NCI-H146 (cell line): ENCODE data around the gene HOXB8.

Experiments used
- DNase-seq: peaks from one replicate; lab custom pipeline; 2025; lab: John Stamatoyannopoulos, UW

HOXB8 gene

DNA sequence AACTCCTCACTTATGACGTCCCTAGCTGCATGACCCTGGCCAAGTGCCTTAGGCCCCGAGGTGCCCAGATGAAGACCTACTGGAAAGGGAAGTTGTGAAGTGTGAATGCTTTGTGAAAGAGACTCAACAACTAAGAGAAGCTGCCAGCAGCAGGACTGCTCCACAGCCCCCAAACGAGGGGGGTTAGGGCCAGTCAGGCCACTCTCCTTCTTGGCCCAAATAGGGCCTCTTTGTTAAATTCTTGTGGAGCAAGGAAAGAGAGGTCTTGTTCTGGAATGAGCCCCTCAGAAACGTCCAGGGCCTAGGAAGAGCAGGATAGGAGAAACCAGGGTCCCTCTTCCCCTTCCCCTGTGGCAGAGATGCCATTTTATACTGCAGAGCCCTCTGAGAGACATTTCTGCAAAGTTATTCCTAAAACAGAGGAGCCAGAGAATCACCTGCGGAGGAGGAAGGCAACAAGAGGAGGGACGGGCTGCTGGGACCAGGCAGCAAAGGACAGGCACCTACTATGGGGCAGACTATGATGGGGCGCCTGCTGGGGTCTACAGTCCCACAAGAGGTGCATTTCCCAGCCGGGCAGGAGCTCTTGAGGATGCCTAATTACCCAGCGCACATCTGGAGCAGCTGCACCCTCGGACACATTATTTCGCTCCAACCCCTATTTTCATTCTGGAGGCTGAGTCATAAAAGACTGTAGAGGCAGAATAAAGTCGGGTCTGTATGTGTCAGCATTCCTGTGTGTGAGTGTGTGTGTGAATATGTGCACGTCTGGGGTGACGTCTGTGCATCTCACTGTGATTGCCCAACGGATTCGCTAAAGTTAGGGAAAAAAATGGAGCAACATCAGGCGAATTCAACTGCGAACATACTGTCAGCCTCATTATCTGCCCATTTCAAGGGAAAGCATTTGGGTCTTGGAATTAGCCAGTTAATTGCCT lies 22.5 kb upstream of the HOXB8 start:
- DNase-seq, result no peak

DNA sequence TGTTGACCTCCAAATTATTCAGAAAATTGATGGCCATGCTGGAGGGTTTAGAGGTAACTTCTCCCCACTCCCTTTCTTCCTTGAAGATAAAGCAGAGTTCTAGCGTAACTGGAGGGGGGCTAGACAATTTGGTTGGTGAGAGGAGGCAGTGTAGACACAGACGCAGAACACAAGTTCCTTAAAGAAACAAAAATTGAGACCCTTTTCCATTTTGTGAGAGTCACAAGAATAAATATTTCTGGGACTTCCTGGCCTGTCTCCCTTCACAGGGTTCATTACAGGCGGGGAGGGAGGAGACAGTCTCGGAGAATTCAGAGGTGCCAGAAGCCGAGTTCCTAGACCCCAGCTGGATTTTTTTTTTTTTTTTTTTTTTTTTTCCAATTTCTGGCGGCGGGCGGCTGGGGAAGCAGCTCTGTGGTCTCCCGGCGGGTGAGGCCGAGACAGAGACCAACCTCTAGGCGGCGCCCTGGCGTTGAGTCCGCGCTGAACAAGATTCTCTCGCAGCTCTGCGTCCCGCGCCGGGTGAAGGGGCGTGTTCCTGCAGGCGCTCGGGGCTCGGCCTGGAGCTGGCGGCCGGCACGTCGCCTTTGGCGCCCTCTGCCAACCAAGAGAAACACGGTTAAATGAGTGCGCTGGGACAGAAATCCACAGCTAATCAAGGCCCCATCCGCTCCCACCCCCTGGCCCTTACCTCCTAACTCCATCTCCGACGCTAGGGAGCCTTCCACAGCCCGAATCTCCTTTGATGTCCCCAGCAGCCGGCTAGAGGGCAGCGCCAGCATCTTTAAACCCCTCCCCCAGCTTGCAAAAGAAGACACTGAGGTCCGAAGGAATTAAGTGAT lies 21.3 kb upstream of the HOXB8 start:
- peak; percentile 80 for DNase-seq

DNA sequence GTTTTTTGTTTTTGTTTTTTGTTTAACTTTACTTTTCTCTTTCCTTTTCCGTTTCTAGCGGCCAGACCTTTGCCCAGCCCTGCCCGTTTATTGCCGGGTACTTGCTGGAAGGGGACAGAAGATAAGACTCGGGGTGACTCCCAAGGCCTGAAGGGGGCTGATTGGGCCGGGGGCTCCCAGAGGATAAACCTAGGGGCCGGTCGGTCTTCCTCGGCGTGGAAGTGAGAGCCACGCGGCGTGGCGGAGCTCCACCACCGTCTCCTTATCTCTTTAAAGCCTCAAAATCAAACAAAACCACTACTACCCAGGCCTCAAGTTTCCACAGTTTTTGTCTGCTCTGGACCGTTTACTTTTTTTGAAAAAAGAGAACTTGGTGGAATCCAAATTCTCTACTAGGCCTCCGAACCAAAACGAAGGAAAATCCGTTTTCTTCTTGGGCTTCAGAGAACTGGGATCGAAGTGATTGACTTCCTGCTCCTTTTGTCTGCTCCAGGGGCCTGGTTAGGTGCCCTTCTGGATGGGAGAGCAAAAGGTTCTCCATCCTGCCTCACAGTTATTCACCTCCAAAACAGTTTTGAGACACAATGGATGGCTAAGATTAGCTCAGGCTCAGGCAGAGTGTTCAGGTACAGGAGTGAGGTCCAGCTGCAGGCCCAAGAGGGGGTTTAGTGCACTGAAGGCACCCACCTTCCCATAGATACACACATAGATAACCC lies 19.6 kb upstream of the HOXB8 start:
- no peak for DNase-seq

DNA sequence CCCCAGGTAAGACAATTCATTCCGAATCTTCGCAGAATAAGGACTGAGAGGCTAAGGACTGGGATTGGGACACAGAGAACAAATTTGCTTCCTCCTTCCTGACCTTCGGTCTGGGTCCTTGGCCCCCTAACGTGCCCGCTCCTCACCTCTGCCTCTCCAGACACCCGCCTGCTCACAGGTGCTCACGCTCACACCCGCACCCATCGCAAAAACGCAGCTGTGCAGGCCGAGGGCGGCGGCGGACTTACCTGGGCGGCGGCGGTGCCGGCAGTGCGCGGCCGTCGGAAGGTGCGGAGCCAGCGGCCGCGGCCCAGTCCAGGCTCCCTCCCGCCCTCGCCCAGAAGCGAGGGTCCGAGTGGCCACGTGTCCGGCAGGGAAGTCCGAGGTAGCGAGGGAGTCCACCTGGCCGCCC lies 18.2 kb upstream of the HOXB8 start:
- DNase-seq, result no peak

DNA sequence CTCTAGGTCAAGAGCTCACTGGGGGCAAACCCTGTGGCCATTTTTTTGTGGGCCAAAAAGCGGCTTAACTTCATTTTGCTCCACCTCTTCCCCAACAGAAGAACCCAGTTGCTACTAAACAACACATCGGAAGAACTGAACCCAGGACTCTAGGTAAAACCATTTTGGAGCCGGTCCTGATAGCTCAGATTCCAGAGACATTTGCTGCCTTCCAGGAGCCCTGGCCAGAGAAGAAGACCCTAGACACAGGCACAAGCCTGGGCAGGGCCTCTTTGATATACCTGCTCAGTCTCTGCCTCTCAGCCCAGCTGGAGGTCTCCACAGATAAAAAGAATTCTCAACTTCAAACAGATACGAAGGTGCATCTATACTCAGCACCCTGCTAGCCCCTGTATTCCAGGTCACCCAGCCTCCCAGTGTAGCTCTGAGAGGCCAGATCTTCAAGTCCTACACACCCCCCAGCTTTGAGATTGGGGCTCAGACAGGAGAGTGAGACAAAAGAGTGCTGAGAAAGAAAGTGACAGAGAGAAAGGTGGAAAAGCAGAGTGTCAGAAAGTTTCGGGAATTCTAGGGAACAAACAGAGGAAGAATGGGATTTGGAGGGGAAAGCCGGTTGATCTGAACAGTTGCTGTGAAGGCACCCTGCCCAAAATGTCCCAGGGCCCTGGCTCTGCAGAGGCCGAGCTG lies 17.6 kb upstream of the HOXB8 start:
- DNase-seq, result no peak

DNA sequence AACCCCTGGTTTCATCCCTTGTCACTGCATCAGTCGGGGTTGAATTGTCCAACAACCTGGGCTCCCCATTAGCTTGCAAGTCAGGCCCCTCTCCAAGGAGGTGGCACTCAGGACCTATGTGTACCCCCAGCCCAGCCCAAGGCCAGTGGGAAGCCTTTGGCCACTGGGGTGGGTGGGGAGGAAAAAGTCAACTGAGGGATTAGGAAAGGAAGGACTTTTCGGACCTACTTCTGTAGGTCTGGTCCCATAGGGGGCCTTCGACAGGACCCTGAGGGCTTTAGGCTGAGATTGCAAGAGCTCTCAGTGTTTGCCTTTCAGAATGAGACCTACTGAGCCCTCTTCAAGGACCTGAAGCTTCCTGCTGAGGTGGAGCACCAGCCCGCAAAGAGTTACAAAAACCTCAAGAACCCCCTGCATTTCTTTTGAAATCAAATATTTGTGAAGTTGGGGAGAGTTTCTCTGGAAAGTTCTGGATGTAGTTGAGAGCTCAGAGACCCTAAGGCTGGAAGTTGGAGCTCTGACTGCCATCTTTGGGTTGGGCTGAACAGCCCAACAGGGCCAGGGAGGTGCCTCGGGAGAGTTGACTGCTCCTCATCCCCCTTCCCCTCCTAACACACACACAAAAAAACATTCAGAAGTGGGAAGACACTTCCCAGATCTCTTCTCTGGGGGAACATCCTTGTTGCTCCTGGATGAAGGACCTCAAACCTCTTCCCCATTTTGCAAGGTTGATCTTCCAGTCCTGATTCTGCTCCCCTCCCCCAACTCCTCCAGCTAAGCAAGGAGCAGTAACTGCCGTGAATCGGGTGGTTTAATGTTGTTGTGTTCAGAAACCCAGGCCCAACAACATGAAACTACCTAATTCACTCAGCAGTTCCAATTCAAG lies 16.8 kb upstream of the HOXB8 start:
- no peak for DNase-seq

DNA sequence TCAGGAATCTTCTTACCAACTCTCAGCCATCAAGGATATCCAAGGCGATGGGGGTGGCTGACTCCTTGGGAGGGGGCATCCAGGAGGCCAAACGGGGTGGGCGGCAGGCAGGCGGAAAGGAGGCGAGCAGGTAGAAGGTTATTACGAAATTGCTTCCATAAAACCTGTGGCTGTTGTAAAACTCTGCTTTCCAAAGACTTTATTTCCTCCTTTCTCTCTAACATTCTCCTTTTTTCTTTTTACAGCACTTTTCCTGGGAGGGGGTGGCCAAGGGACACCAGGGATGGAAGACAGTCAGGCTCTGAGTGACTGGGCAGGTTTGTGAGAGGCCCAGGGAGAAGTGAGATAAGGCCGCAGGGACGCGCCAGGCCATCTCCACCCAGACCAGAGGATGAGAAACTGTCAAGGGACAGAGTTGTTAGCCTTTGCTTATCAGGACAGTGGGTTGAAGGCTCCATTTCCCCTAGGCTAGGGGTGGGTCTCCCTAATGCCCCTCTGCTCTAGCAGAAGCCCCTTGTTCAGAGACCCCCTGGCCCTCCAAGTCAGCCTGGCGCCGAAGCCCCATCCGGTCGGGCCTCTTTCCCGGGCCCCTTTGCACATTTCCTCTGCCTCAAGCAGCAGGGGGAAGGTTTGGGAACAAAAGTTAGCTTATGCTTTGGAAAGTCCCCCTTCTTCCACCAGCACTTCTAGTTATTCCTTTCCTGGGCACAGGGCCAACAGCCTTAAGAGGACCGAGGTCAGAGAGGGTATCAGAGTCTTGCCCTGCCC lies 16.0 kb upstream of the HOXB8 start:
- DNase-seq, result no peak

DNA sequence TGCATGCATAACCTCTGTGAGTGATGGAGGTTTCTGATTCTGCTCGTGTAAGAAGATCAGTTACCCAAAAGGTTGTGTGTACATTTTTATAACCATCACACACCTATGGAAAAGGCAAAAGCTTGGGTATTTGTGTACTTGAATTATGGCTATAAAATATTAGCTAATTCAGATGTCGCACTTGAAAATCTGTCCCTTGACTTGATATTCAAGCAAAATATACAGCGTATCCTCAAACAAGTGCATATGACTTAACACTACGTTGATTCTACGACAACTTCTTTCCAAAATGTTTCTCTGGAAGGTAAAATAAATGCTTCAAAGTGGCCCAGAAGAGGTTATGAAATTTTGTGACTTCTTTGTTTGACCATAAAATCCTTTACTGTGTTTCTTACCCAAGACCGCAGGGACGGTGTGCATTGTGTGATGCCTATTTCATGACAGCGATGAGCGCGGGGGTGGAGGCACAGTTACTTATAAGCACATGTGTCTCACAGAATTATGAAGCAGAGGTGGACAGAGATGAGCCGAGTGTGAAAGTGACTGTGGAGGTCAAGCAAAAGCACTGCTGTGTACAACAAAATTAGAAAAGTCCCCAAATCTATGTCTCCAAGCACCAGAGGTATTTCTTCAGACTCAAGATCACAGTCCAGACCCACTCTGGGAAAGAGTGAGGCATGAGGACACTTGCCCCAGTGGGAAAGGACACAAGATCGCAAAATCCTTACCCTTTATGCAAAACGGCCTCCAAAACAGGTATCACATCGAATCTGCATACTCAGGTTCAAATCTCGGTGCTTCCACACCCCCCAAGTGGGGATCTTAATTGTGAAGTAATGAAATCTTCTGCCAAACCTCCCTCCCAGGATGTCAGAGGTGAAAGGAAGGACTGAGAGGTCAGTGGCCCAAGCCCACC lies 15.2 kb upstream of the HOXB8 start:
- DNase-seq, result no peak

DNA sequence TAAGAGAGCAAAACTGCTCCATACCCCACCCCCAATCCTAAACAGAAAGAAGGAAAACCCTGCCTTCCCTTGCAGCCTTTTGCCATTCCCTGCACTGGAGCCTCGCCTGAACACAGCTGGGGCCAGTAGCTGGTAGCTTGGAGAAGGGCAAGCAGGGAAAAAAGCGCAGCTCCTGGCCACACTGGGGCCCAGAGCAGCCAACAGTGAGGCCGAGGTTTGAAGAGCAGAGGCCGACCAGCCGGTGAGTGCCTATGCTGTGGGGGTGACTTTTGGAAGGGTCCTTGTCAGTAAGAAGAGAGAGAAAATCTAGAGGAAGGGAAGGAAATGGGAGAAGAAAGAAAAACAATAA lies 14.3 kb upstream of the HOXB8 start:
- DNase-seq, result no peak

DNA sequence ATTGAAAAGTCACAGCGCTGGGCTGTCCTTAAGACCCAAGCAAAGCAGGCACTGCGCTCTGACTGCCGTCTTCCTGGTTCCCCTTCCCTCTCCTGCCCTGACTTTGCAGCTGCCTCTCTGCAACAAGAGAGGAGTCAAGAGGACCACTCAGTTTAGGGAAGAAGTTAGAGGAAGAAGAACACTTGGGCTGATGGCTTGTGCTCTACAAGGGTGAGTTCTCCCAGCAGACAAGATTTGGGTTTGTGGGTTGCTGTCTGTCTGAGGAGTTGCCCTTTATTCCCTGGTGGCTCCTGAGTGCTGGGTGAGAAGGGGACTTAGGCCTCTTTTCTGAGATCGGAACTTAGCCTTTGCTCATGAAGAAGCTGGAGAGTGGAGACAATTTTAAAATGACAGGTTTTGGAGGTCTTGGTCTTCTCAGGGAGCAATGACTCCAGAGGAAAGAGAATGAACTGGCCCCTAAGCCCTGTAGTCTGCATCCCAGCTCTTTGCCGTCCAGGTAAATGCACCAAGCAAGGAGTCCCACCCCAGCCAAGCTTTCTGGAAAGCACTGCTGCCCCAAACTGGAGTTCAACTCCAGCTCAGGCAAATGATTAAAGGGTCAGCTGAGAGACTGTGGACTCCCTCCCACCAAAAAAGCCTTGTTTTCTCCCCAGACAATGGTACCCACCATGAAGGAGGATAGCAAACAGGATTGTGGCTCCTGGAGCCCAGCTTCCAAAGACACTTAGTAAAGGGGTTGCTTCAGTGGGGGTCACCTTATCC lies 13.7 kb upstream of the HOXB8 start:
- DNase-seq, result no peak

DNA sequence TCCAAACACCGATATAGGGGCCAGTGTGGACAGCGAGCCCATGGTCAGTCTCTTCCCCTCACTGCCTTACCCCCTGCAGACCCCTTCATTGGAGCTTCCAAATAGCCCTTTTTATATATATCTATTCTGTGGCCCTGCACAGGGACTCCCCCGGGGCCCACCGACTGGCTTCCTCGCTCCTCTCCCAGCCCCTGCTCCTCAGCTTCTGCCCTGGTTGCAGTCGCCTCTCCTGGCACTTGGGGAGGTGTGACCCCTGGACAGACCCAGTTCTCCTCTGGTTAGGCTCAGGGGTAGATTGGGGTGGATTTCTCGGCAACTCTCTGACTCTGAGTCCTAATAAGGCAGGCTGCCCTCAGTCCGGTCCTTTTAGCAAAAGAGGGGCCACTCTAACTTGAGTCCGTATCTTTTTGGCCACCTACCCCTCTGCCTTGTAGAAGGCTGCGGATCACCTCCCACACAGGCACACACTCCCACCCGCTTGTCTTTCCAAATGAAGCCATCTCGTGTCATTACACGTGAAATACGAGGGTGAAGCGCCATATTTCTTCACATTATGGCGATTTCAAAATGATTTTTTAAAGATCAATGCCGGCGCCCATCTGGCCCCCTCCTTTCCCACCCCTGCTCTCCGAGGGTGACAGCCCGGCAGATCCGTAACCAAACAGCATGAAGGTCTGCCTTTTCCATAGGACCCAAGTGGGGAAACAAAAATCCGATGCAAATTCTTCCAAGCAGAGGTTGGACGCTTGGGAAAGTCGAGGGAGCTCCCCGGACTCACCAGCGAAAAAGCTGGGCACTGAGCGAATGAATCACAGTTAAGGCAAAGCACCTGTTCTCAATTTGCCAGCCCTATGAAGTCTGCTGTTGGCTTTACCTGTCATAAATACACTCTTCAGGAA lies 12.8 kb upstream of the HOXB8 start:
- no peak for DNase-seq

DNA sequence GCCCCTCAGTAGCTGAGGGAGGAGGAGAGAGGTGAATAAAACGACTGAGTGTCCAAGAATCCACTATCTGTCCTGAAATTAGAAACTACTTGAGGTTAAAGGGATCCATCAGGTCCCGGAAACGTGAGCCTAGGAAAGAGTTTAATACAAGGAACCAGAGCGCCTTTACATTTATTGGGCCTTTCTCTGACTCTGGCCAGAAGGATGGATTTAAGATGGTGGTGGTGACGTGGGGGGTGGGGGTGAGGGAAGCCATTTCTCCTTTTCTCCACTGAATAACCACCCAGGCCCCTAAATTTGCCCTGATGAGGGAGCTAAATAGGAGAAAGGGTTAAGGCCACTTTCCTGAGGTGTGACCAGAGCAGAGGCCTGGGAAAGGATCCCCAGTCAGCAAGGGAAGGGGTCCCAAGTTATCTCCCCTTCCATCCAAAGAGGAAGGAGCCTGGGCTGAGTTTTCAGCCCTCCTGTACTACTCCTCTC lies 12.1 kb upstream of the HOXB8 start:
- no peak for DNase-seq

DNA sequence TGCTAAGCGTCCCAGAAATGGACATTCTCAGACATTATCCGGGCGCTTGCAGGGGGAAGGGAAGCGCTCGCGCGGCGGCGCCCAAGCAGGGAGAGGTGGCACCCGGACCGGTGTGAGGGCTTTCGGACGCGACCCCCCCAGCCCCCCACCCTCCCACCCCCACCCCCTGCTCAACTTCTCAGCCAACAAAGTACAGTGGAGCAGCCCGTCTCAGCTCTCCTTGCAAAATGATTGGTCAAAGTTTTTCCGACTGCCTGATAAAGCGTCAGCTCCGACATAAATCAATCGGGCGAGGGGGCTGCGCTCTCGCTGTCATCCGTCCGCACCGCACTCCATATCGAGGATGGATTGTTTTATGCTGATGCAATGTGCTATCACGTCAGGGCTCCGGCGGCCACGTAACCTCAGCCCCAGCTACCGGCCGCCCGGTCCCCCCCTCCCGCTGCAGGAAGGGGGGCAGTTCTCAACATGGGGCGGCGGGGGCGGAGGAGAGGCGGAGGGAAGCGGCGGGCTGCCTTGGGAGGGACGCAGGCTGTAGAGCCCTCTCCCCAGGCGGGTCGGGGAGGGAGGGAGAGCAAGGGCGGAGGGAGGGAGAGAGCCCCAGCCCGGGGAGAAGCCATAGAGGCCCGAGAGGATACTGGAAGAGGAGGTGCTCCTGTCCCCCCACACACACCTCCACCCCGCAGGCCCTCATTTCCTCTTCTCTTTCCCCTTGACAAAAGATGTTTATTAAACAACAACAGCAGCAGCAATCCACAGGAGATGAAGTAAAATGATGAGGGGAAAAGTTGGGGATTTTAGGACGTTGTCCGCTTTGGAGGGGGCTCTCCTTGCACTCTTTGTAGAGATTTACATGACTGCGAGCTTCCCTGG lies 11.4 kb upstream of the HOXB8 start, which contains the start of gene HOXB9:
TSS of gene HOXB9 (minus strand) at position 114 of the 873 bp plus-strand sequence. CDS start at position 25, 89 bp downstream.
- peak; percentile 28 for DNase-seq

DNA sequence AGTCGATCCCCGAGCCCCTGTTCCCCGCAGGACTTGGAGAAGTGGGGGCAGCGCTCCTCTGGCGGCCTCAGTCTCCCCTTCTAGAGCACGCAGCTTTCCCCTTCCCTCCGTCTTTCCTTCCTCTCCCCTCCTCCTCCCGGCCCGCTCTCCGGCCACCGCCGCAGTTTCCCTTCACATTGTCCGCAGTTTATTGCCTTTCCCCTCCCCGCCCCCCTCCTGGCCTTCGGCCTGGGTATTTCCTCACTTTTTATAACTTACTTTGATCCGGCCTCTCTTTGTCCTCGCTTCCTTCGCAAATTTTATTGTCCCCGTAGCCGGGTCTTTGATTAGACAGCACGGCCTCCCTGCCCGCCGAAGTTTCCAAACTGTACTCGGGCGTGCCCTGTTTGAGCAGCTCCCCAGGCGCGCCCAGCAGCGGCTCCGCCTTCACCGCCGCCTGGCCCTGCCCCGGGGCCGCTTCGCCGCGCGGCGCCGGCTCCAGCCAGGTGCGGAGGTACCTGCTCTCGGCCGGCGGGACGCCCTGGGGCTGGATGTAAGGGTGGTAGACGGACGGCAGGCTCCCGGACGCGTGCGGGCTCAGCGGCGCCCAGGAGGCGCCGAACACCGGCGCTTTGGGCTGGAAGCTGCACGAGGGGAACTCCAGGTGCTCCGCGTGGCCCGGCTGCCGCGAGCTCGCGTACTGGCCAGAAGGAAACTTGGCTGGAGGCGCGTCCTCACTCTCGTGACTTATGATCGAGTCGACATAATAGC lies 10.6 kb upstream of the HOXB8 start:
- DNase-seq, result peak; percentile 50
